OCI-LY3 (cell line): ENCODE data around the gene MAP2K3.
"Not testable (repeated sequence)": the region's sequence is repeated elsewhere in the genome, so short reads cannot be mapped to it uniquely, and the experiment has no call there.

Source experiments
- CTCF ChIP-seq: fragments of 200-600, 300-600 bp; sonication (generic); IDR thresholded peaks from 2 replicates; pipeline ENCODE4 v1.5.1; 2014; ENCODE audit warnings: antibody characterized with exemption, low read length, low read depth
- EZH2phosphoT487 ChIP-seq: fragments of 200-600 bp; shearing (Covaris generic); IDR thresholded peaks from 2 replicates; pipeline ENCODE4 v1.6.1; 2018; ENCODE audit warnings: antibody characterized with exemption, mixed run types, low read depth

- TF ChIP-seq CTCF, EZH2phosphoT487: not testable (repeated sequence)
Observed at GRCh38 chr17:21321061-21321460, 36.5 kb downstream of the MAP2K3 start.
